Fibroblast of the aortic adventitia (primary cell): ENCODE results near the gene MEGF10. TPM values are rescaled to one million over a fixed set of nuclear protein-coding genes. Genes with fewer than 3 reads are reported as not detected.

Source experiments
- DNase-seq: peaks from one replicate; pipeline ENCODE4 v3.0.0-alpha.2; 2010; ENCODE audit warnings: low read depth
- H3K4me3 ChIP-seq: 2 replicates; pipeline ENCODE4 v1.5.1; 2011; ENCODE audit warnings: low read depth, mild to moderate bottlenecking, control low read depth, low read length, moderate library complexity
- total RNA-seq: library from RNA; depleted of rRNA; stranded (reverse); fragments of >200 nt; gene quantifications from 2 replicates; pipeline ENCODE4 v1.2.3, GENCODE V29; 2012; ENCODE audit warnings: low replicate concordance
- TF ChIP-seq, protein P1 (sequence below): IDR thresholded peaks from 2 replicates; pipeline ENCODE4 v1.5.1; 2011; ENCODE audit warnings: mild to moderate bottlenecking, low read length, control low read depth, inconsistent platforms; ENCODE audit not compliant: insufficient read depth

MEGF10 gene
- total RNA-seq, 1 donor: not detected

- TF ChIP-seq, protein P1, sequence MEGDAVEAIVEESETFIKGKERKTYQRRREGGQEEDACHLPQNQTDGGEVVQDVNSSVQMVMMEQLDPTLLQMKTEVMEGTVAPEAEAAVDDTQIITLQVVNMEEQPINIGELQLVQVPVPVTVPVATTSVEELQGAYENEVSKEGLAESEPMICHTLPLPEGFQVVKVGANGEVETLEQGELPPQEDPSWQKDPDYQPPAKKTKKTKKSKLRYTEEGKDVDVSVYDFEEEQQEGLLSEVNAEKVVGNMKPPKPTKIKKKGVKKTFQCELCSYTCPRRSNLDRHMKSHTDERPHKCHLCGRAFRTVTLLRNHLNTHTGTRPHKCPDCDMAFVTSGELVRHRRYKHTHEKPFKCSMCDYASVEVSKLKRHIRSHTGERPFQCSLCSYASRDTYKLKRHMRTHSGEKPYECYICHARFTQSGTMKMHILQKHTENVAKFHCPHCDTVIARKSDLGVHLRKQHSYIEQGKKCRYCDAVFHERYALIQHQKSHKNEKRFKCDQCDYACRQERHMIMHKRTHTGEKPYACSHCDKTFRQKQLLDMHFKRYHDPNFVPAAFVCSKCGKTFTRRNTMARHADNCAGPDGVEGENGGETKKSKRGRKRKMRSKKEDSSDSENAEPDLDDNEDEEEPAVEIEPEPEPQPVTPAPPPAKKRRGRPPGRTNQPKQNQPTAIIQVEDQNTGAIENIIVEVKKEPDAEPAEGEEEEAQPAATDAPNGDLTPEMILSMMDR: no peak
- H3K4me3 ChIP-seq: no peak overlapping the region
- DNase-seq: no peak
Observed at GRCh38 chr5:127375544-127376091, 85.0 kb downstream of the MEGF10 start.

- H3K4me3 ChIP-seq: no peak overlapping the region
- no peak for DNase-seq
- TF ChIP-seq, protein P1: no peak
Observed at GRCh38 chr5:127377651-127378050, 87.1 kb downstream of the MEGF10 start.

GRCh38 chr5:127385936-127386335 is 95.3 kb downstream of the MEGF10 start:
- DNase-seq: no peak
- TF ChIP-seq, protein P1: no peak
- no peak overlapping the region for H3K4me3 ChIP-seq

DNA sequence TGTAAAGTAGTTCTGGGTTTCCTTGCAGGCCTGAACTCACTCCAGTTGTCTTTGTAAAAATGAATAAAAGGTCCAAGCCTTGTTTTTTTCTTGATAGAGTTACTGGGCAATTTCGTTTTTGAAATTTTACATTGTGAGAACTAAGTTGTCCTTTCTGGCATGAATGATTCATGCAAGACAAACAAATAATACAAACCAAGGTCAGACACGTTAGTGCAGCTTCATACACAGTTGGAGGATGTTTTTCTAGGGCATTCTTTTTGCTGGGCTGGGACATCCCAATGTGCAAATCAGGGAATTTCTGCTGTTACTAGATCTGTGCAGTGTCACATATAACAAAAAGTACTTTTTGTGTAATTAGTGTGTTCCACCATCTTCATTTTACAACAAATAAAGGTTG is 96.0 kb downstream of the MEGF10 start:
- no peak overlapping the region for H3K4me3 ChIP-seq
- TF ChIP-seq, protein P1: no peak
- DNase-seq: no peak

DNA sequence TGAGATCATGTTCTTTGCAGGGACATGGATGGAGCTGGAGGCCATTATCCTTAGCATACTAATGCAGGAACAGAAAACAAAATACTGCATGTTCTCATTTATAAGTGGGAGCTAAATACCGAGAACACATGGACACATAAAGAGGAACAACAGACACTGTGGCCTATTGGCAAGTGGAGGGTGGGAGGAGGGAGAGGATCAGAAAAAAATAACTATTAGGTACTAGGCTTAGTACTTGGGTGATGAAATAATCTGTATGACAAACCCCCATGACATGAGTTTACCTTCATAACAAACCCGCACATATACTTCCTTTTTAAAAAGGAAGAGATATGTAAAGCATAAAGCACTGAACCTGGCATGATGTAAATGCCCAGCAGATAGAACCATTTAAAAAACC is 99.0 kb downstream of the MEGF10 start:
- no peak overlapping the region for H3K4me3 ChIP-seq
- DNase-seq: no peak
- TF ChIP-seq, protein P1: no peak

- TF ChIP-seq, protein P1: no peak
- H3K4me3 ChIP-seq: no peak overlapping the region
- no peak for DNase-seq
Observed at GRCh38 chr5:127392762-127393161, 102.2 kb downstream of the MEGF10 start.
